Subcutaneous adipose tissue (tissue), 4 donors: Measurements from ENCODE around the gene RNGTT. TPM values are rescaled to one million over a fixed set of nuclear protein-coding genes. Genes with fewer than 3 reads are reported as not detected.

Source experiments
- CTCF ChIP-seq: fragments of 450-650 bp; IDR thresholded peaks from one replicate; pipeline ENCODE4 v1.5.1; 2016; ENCODE audit warnings: low read depth, mild to moderate bottlenecking, control low read depth, antibody characterized with exemption, moderate library complexity
- total RNA-seq, 4 donors: library from RNA; depleted of rRNA; stranded (reverse); fragments of >200 nt; gene quantifications; one replicate each; pipeline ENCODE4 v1.1.0, GENCODE V29; 2016

The RNGTT gene
- total RNA-seq, 4 donors from 2014 or later, result 10.2 to 22.3 (median 13.4) TPM

- no peak for TF ChIP-seq CTCF
These were observed 4.5 kb upstream of the RNGTT start for GRCh38 chr6:88967891-88968290.

- TF ChIP-seq CTCF, result no peak
These were observed 2.3 kb upstream of the RNGTT start for GRCh38 chr6:88965691-88966090.

- TF ChIP-seq CTCF, result no peak
These were observed 1.1 kb upstream of the RNGTT start for GRCh38 chr6:88964509-88964908.

- TF ChIP-seq CTCF, result no peak
These were observed 4.6 kb downstream of the RNGTT start for GRCh38 chr6:88958842-88959241.

GRCh38 chr6:88953550-88954386, 9.7 kb downstream of the RNGTT start:
- TF ChIP-seq CTCF, result no peak

- no peak for TF ChIP-seq CTCF
These were observed 11.2 kb downstream of the RNGTT start for GRCh38 chr6:88952065-88952704.

GRCh38 chr6:88945415-88946008, 17.9 kb downstream of the RNGTT start:
- no peak for TF ChIP-seq CTCF
